IMR-90 (cell line): Measurements from ENCODE around the gene GATAD2A. TPM values are rescaled to one million over a fixed set of nuclear protein-coding genes. Genes with fewer than 3 reads are reported as not detected.

ENCODE experiments used
- ATAC-seq: fragments of 200-7000 bp; cut with Tn5 transposase; 2 replicates; pipeline ENCODE4 v1.9.1; 2020; ENCODE audit warnings: low read depth, mild to moderate bottlenecking, moderate library complexity
- BruUV-seq: library from RNA; stranded (reverse); fragments of 400-500 nt; replicated peaks from 2 replicates; lab custom pipeline; 2021; lab: Mats Ljungman, UMichigan
- CTCF ChIA-PET: fragments of 300-600 bp; formaldehyde crosslinking; extraction: SDS; loops from one replicate; lab custom pipeline; 2021; ENCODE audit warnings: antibody characterized with exemption; lab: Yijun Ruan, JAX
- POLR2A ChIA-PET: fragments of 300-600 bp; sonication (Branson Sonifier 250); formaldehyde crosslinking; loops from one replicate; lab custom pipeline; 2022; ENCODE audit warnings: antibody characterized with exemption; ENCODE audit not compliant: unreplicated experiment; lab: Charles Lee
- DNase-seq: peaks from one replicate; pipeline ENCODE4 v3.0.0; 2013
- H2AFZ ChIP-seq: replicated peaks from 2 replicates; pipeline ENCODE3; 2013; ENCODE audit warnings: low read length, mild to moderate bottlenecking; ENCODE audit not compliant: poor library complexity
- H2AK5ac ChIP-seq: 2 replicates; pipeline ENCODE4 v1.6.1; 2013; ENCODE audit warnings: low read depth, low read length, inconsistent platforms
- H2AK9ac ChIP-seq: replicated peaks from 2 replicates; pipeline ENCODE3; 2013; ENCODE audit warnings: mild to moderate bottlenecking, low read depth, low read length, moderate library complexity; ENCODE audit not compliant: poor library complexity
- H2BK120ac ChIP-seq: 2 replicates; pipeline ENCODE4 v1.6.1; 2013; ENCODE audit warnings: low read depth, low read length, inconsistent platforms
- H2BK15ac ChIP-seq: 3 replicates; pipeline ENCODE4 v1.6.1; 2013; ENCODE audit warnings: low read depth, low read length, inconsistent platforms
- H2BK20ac ChIP-seq: 2 replicates; pipeline ENCODE4 v1.6.1; 2013; ENCODE audit warnings: low read depth, mild to moderate bottlenecking, inconsistent platforms, low read length, moderate library complexity
- H2BK5ac ChIP-seq: 2 replicates; pipeline ENCODE4 v1.6.1; 2013; ENCODE audit warnings: mild to moderate bottlenecking, low read depth, low read length, inconsistent platforms; ENCODE audit not compliant: poor library complexity, severe bottlenecking
- H3K14ac ChIP-seq: replicated peaks from 2 replicates; pipeline ENCODE4 v1.6.1; 2013; ENCODE audit warnings: low read depth, low read length, inconsistent platforms
- H3K18ac ChIP-seq: 2 replicates; pipeline ENCODE4 v1.6.1; 2013; ENCODE audit warnings: low read depth, low read length, control low read depth
- H3K23ac ChIP-seq: 2 replicates; pipeline ENCODE4 v1.6.1; 2013; ENCODE audit warnings: low read depth, low read length, inconsistent platforms
- H3K27ac ChIP-seq: 2 replicates; pipeline ENCODE4 v1.5.1; 2013; ENCODE audit warnings: mild to moderate bottlenecking, control low read depth, low read length; ENCODE audit not compliant: insufficient read depth
- H3K27me3 ChIP-seq: 2 replicates; pipeline ENCODE4 v1.6.1; 2013; ENCODE audit warnings: low read length; ENCODE audit not compliant: control insufficient read depth, insufficient read depth
- H3K36me3 ChIP-seq: 2 replicates; pipeline ENCODE4 v1.6.1; 2013; ENCODE audit warnings: low read length, mixed read lengths; ENCODE audit not compliant: control insufficient read depth, insufficient read depth
- H3K4ac ChIP-seq: 2 replicates; pipeline ENCODE4 v1.6.1; 2013; ENCODE audit warnings: low read depth, low read length, inconsistent platforms
- H3K4me1 ChIP-seq: 2 replicates; pipeline ENCODE4 v1.6.1; 2013; ENCODE audit warnings: low read length, mixed read lengths; ENCODE audit not compliant: control insufficient read depth, insufficient read depth
- H3K4me2 ChIP-seq: 2 replicates; pipeline ENCODE4 v1.6.1; 2013; ENCODE audit warnings: low read depth, mild to moderate bottlenecking, control low read depth, low read length, moderate library complexity
- H3K4me3 ChIP-seq: 2 replicates; pipeline ENCODE4 v1.5.1; 2013; ENCODE audit warnings: low read depth, mild to moderate bottlenecking, control low read depth, low read length, moderate library complexity; ENCODE audit not compliant: insufficient read depth
- H3K56ac ChIP-seq: 2 replicates; pipeline ENCODE4 v1.6.1; 2013; ENCODE audit warnings: low read length, inconsistent platforms; ENCODE audit not compliant: insufficient read depth; ENCODE audit errors: extremely low read depth
- H3K79me1 ChIP-seq, 2 experiments: 2 replicates each; pipeline ENCODE4 v1.6.1; 2013; ENCODE audit warnings: low read length in 2 of 2, inconsistent platforms in 1 of 2, low read depth in 1 of 2
- H3K9ac ChIP-seq: 2 replicates; pipeline ENCODE4 v1.6.1; 2013; ENCODE audit warnings: low read depth, low read length, control low read depth
- H3K9me1 ChIP-seq: 2 replicates; pipeline ENCODE4 v1.6.1; 2013; ENCODE audit warnings: low read length, inconsistent platforms; ENCODE audit not compliant: insufficient read depth
- H3K9me3 ChIP-seq: 2 replicates; pipeline ENCODE4 v1.6.1; 2013; ENCODE audit warnings: low read length; ENCODE audit not compliant: control insufficient read depth, insufficient read depth
- H4K20me1 ChIP-seq: 2 replicates; pipeline ENCODE4 v1.6.1; 2013; ENCODE audit warnings: low read length, inconsistent platforms; ENCODE audit not compliant: insufficient read depth
- H4K5ac ChIP-seq: 2 replicates; pipeline ENCODE4 v1.6.1; 2013; ENCODE audit warnings: mild to moderate bottlenecking, low read depth, low read length, control low read depth
- H4K8ac ChIP-seq, 2 experiments: 2 replicates each; pipeline ENCODE4 v1.6.1; 2013; ENCODE audit warnings: low read depth in 2 of 2, low read length in 2 of 2, control low read depth in 1 of 2, inconsistent platforms in 1 of 2
- H4K91ac ChIP-seq: 2 replicates; pipeline ENCODE4 v1.6.1; 2013; ENCODE audit warnings: low read depth, low read length, inconsistent platforms; ENCODE audit not compliant: insufficient read depth
- BHLHE40 ChIP-seq: fragments of 150-350 bp; IDR thresholded peaks from 2 replicates; pipeline ENCODE4 v1.6.1; 2016; ENCODE audit warnings: mild to moderate bottlenecking, low read depth, low read length
- CEBPB ChIP-seq: IDR thresholded peaks from 2 replicates; pipeline ENCODE4 v1.6.1; 2012; ENCODE audit warnings: low read depth, low read length, improper control_type of control experiment
- CHD1 ChIP-seq: IDR thresholded peaks from 2 replicates; pipeline ENCODE4 v1.6.1; 2012; ENCODE audit warnings: low read depth, low read length, improper control_type of control experiment
- CTCF ChIP-seq: conservative IDR thresholded peaks from 2 replicates; pipeline ENCODE4 v1.5.1; 2012; ENCODE audit warnings: mild to moderate bottlenecking, low read depth, low read length, improper control_type of control experiment
- ELK1 ChIP-seq: fragments of 150-350 bp; IDR thresholded peaks from 2 replicates; pipeline ENCODE4 v1.6.1; 2016; ENCODE audit warnings: low read depth, mild to moderate bottlenecking, low read length, moderate library complexity, borderline replicate concordance
- MAFK ChIP-seq: IDR thresholded peaks from 2 replicates; pipeline ENCODE4 v1.6.1; 2012; ENCODE audit warnings: low read depth, low read length, improper control_type of control experiment
- MAZ ChIP-seq: IDR thresholded peaks from 2 replicates; pipeline ENCODE4 v1.6.1; 2012; ENCODE audit warnings: low read depth, mild to moderate bottlenecking, low read length, improper control_type of control experiment, moderate library complexity, borderline replicate concordance
- NFE2L2 ChIP-seq: fragments of 150-350 bp; IDR thresholded peaks from 2 replicates; pipeline ENCODE4 v1.6.1; 2016; ENCODE audit warnings: low read depth, mild to moderate bottlenecking, low read length
- POLR2A ChIP-seq: IDR thresholded peaks from 2 replicates; pipeline ENCODE4 v1.6.1; 2012; ENCODE audit warnings: mild to moderate bottlenecking, low read depth, low read length
- RAD21 ChIP-seq: IDR thresholded peaks from 2 replicates; pipeline ENCODE4 v1.6.1; 2012; ENCODE audit warnings: low read length, improper control_type of control experiment
- RCOR1 ChIP-seq: IDR thresholded peaks from 2 replicates; pipeline ENCODE4 v1.6.1; 2012; ENCODE audit warnings: mild to moderate bottlenecking, low read length, improper control_type of control experiment; ENCODE audit not compliant: insufficient replicate concordance
- RFX5 ChIP-seq: IDR thresholded peaks from 2 replicates; pipeline ENCODE4 v1.8.0; 2012; ENCODE audit warnings: low read depth, mild to moderate bottlenecking, low read length, moderate library complexity
- SMC3 ChIP-seq: fragments of 150-350 bp; IDR thresholded peaks from 2 replicates; pipeline ENCODE4 v1.6.1; 2016; ENCODE audit warnings: low read depth, mild to moderate bottlenecking, antibody characterized with exemption, low read length, moderate library complexity
- USF2 ChIP-seq: fragments of 150-350 bp; IDR thresholded peaks from 2 replicates; pipeline ENCODE4 v1.6.1; 2017; ENCODE audit warnings: mild to moderate bottlenecking, antibody characterized with exemption, low read length, low read depth
- WGBS, 2 experiments: methylation state at CpG; one replicate each; pipeline versions ENCODE4 v1.1.5 to v1.1.7; 2013; ENCODE audit warnings: missing lambda C conversion rate in 2 of 2; ENCODE audit not compliant: insufficient read length in 1 of 2; ENCODE audit errors: extremely low coverage in 2 of 2; 5-methylcytosine and 5-hydroxymethylcytosine counted together
- dilution Hi-C: fragments of 300-500 bp; cut with HindIII; formaldehyde crosslinking; loops from one replicate; pipeline ENCODE4 v1.14.3; 2018; ENCODE audit warnings: low sequenced_read_pairs; ENCODE audit not compliant: unreplicated experiment
- in situ Hi-C: fragments of 300-500 bp; cut with MboI; formaldehyde crosslinking; loops from 3 replicates; pipeline ENCODE4 v1.14.3; 2019; ENCODE audit warnings: low sequenced_read_pairs, inconsistent platforms, mixed read lengths
- intact Hi-C: fragments of 100-400 bp; cut with micrococcal nuclease; formaldehyde crosslinking; loops from 2 replicates; pipeline ENCODE4 v1.10.0; 2022
- polyA plus RNA-seq, 3 experiments: library from polyadenylated mRNA; depleted of rRNA; stranded (reverse); fragments of >200 nt; gene quantifications; 2 replicates each; pipeline ENCODE4 v1.2.3, GENCODE V29; 2012; ENCODE audit warnings: low replicate concordance in 1 of 3
- total RNA-seq: library from RNA; depleted of rRNA; stranded (reverse); fragments of >200 nt; gene quantifications from 2 replicates; pipeline ENCODE4 v1.2.3, GENCODE V29; 2012

GATAD2A gene
- total and polyA plus RNA-seq, 2 of the 4 experiments (the other 2 are of a cell fraction) = 23.5 to 33.2 TPM

DNA sequence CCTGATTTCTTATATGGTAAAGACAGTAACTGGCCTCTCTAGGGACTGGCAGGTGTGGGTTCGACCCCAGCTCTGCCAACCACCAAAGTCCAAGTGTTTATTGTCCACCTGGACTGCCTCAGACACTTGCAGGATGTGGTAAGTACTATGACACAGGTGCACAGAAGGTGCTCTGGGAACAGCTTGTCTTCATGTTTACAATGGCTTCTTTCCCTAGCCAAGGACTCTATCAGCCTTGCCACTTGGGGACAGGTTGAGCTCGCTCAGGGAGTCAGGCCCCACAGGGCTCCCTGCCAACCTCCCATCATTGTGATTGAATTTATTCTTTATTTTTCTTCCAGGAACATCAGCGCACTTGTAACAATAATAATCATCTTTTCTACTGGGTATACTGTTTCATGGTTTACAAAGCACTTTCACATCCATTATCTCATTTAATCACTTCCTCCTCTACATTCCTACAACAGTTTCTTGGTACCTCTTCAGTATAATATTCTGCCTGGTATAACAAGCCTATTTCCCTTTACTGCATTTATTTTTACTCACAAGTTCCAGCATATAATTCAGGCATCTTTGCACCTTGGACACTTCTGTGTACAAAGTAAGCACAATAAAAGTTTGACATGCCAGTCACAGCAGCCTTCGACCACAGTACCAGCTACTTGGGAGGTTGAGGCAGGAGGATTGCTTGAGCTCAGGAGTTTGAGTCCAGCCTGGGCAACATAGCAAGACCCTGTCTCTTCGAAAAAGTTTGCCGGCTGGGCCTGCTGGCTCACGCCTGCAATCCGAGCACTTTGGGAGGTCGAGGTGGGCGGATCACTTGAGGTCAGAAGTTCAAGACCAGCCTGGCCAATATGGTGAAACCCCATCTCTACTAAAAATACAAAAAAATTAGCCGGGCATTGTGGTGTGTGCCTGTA is 24.2 kb upstream of the GATAD2A start:
- no peak overlapping the region for H4K5ac ChIP-seq
- dilution Hi-C loops = no loop called here
- intact Hi-C loops = no loop called here
- no peak for TF ChIP-seq CEBPB
- no peak for TF ChIP-seq RAD21
- no peak for TF ChIP-seq MAZ
- TF ChIP-seq SMC3 = no peak
- TF ChIP-seq MAFK = no peak
- TF ChIP-seq RCOR1 = no peak
- no peak for TF ChIP-seq NFE2L2
- TF ChIP-seq ELK1 = no peak
- TF ChIP-seq BHLHE40 = no peak
- TF ChIP-seq USF2 = no peak
- no peak for TF ChIP-seq CHD1
- TF ChIP-seq POLR2A = no peak
- no peak for TF ChIP-seq CTCF
- TF ChIP-seq RFX5 = no peak

More for the DNA sequence above, 24.2 kb upstream of the GATAD2A start:
- no peak overlapping the region for H3K27ac ChIP-seq
- H4K8ac ChIP-seq = no peak overlapping the region
- H3K14ac ChIP-seq = no peak overlapping the region
- H3K18ac ChIP-seq = no peak overlapping the region
- H3K27me3 ChIP-seq = no peaks in the 10 kb centered on the region
- H4K20me1 ChIP-seq = no peaks in the 10 kb centered on the region
- H3K79me1 ChIP-seq = peaks cover 9 to 11% of the 10 kb centered on the region in 2 experiments
- H2BK5ac ChIP-seq = no peak overlapping the region
- peaks cover 4% of the 10 kb centered on the region for H3K4me1 ChIP-seq
- DNase-seq = no peak
- ChIA-PET POLR2A (interaction anchor here (0.6 kb wide), 1 partner anchor 111 kb away, joined by 6 read pairs; no protein-coding TSS in a partner anchor), CTCF (no interaction called here)
- 90% methylated on average over 2 of the region's 11 CpGs; no CpG with 5 or more reads in 1 of the 2 experiments for WGBS, 2 experiments
- H3K4ac ChIP-seq = no peak overlapping the region
- no peak overlapping the region for H3K4me3 ChIP-seq
- H3K56ac ChIP-seq = no peak overlapping the region
- no peak overlapping the region for H2AK9ac ChIP-seq
- H3K4me2 ChIP-seq = no peak overlapping the region
- H2AK5ac ChIP-seq = no peak overlapping the region
- H2AFZ ChIP-seq = no peak overlapping the region
- H4K91ac ChIP-seq = no peak overlapping the region
- no peak overlapping the region for H2BK15ac ChIP-seq
- no peak overlapping the region for H2BK120ac ChIP-seq
- peaks cover 4% of the 10 kb centered on the region; the same call in 1 of the 2 replicates for H3K9me1 ChIP-seq
- H3K9ac ChIP-seq = no peak overlapping the region
- H3K36me3 ChIP-seq = no peaks in the 10 kb centered on the region
- in situ Hi-C loops = loop anchor here (25.0 kb wide), 1 partner anchor 256 kb away; the partner anchor contains the start of genes GMIP and LPAR2
- no peak overlapping the region for H2BK20ac ChIP-seq
- no peak overlapping the region for H3K23ac ChIP-seq
- ATAC-seq = no peak
- H3K9me3 ChIP-seq = no peaks in the 10 kb centered on the region
- no TSS peak for BruUV-seq
